Head of caudate nucleus (tissue), 42 donors: Measurements from ENCODE around the gene CEL.

Experiments
- DNase-seq, 42 donors: peaks; one replicate each; pipeline versions ENCODE4 v3.0.0 to v3.0.0-alpha.2; 2020 to 2021; ENCODE audit warnings: mixed read lengths in 7 of 42
- intact Hi-C: fragments of 100-400 bp; cut with DNase I; formaldehyde crosslinking; loops from one replicate; pipeline ENCODE4 v1.15.0; 2022

Gene CEL

DNA sequence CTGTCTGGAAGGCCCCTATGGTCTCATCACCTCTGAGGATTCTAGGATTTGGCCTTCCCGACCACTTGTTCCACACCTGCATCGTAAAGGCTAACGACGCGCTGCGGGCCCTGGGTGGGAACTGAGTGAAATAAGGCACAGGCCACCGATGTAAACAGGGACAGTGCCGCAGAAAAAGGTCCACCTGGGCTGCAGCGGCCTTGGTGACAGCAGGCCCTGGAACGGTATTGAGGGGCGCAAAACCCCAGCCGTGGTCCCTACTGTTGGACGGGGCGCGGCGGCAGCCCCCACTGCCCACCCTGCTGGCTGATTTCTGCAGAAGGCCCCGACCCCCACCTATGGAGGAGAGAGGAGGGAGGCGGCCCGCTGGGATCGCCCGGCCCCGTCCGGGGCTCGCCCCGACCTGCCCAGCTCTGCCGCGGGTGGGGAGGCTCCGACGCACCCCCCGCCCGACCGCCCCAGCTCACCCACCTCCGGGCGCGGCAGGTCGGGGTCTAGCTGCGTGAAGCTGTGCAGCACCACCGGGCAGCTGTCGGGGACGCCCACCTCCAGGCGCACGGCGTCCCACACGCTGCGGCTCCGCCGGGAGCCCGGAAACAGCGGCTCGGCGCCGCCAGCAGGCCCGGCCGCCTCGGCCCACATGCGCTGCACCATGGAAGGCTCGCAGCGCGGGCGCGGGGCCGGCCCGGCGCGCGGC, 58.9 kb downstream of the CEL start:
- intact Hi-C loops, result no loop called here
- DNase-seq, result peak in 2 of 42 donors; percentile 24 to 39
